CD4-positive, alpha-beta memory T cell (primary cell): Measurements from ENCODE around the gene NMRAL1. TPM values are rescaled to one million over a fixed set of nuclear protein-coding genes. Genes with fewer than 3 reads are reported as not detected.

Experiments used
- CTCF ChIA-PET: fragments of 350-600 bp; sonication (Branson Sonifier 250); formaldehyde crosslinking; loops from one replicate; lab custom pipeline; 2021; ENCODE audit warnings: inconsistent platforms; ENCODE audit not compliant: partially characterized antibody; lab: Charles Lee
- POLR2A ChIA-PET: fragments of 350-600 bp; sonication (Branson Sonifier 250); formaldehyde crosslinking; loops from one replicate; lab custom pipeline; 2021; ENCODE audit not compliant: partially characterized antibody; lab: Charles Lee
- DNase-seq, 5 donors: peaks; one replicate each; pipeline versions ENCODE4 v3.0.0 to v3.0.0-alpha.2; 2020 to 2022; ENCODE audit warnings: mixed read lengths in 1 of 5
- H3K27ac ChIP-seq: one replicate; pipeline ENCODE4 v1.7.0; 2013; ENCODE audit warnings: low read depth, low read length
- H3K27me3 ChIP-seq: 2 replicates; pipeline ENCODE4 v1.7.0; 2013; ENCODE audit warnings: mild to moderate bottlenecking, low read length, moderate library complexity; ENCODE audit not compliant: insufficient read depth
- H3K36me3 ChIP-seq: 2 replicates; pipeline ENCODE4 v1.7.0; 2013; ENCODE audit warnings: mild to moderate bottlenecking, low read length, moderate library complexity; ENCODE audit not compliant: insufficient read depth
- H3K4me1 ChIP-seq: 2 replicates; pipeline ENCODE4 v1.7.0; 2013; ENCODE audit warnings: mild to moderate bottlenecking, low read length, moderate library complexity; ENCODE audit not compliant: insufficient read depth
- H3K4me3 ChIP-seq, 2 donors: one replicate each; pipeline ENCODE4 v1.7.0; 2013; ENCODE audit warnings: low read length in 2 of 2, mild to moderate bottlenecking in 1 of 2
- H3K9me3 ChIP-seq, 2 donors: one replicate each; pipeline ENCODE4 v1.7.0; 2013; ENCODE audit warnings: low read length in 2 of 2, control low read depth in 1 of 2; ENCODE audit not compliant: control insufficient read depth in 1 of 2
- H3K27ac Mint-ChIP-seq, 7 donors: one replicate each; pipeline ENCODE4 v1.8.0; 2020 to 2021; ENCODE audit warnings: mixed read lengths in 7 of 7, mild to moderate bottlenecking in 6 of 7, inconsistent platforms in 3 of 7, moderate library complexity in 3 of 7
- H3K27me3 Mint-ChIP-seq, 2 donors: one replicate each; pipeline ENCODE4 v1.8.0; 2020 to 2021; ENCODE audit warnings: mixed read lengths in 2 of 2
- H3K36me3 Mint-ChIP-seq, 2 donors: one replicate each; pipeline ENCODE4 v1.8.0; 2020 to 2021; ENCODE audit warnings: mixed read lengths in 2 of 2, inconsistent platforms in 1 of 2, mild to moderate bottlenecking in 1 of 2
- H3K4me1 Mint-ChIP-seq, 4 donors: one replicate each; pipeline ENCODE4 v1.8.0; 2020 to 2021; ENCODE audit warnings: mixed read lengths in 4 of 4, mild to moderate bottlenecking in 1 of 4
- H3K4me3 Mint-ChIP-seq, 8 donors: one replicate each; pipeline ENCODE4 v1.8.0; 2020 to 2021; ENCODE audit warnings: mixed read lengths in 8 of 8, mild to moderate bottlenecking in 7 of 8, moderate library complexity in 6 of 8, inconsistent platforms in 3 of 8
- H3K9me3 Mint-ChIP-seq, 8 donors: one replicate each; pipeline ENCODE4 v1.8.0; 2020 to 2021; ENCODE audit warnings: mixed read lengths in 8 of 8, mild to moderate bottlenecking in 5 of 8, inconsistent platforms in 3 of 8, moderate library complexity in 1 of 8
- intact Hi-C: fragments of 100-400 bp; cut with micrococcal nuclease; formaldehyde crosslinking; loops from one replicate; pipeline ENCODE4 v1.15.1; 2023
- polyA plus RNA-seq, 2 donors: library from polyadenylated mRNA; unstranded; fragments of 300-500 nt; fragmentation: Illumina TruSeq; gene quantifications; one replicate each; pipeline ENCODE4 v1.2.3, GENCODE V29; 2021
- total RNA-seq, 2 experiments: library from RNA; stranded (reverse); gene quantifications; one replicate each; pipeline ENCODE4 v1.2.3, GENCODE V29; 2021

Gene NMRAL1
- total and polyA plus RNA-seq, 4 experiments from 2014 or later: 55.1 to 65.7 (median 61.7) TPM

GRCh38 chr16:4505356-4506147 is 31.1 kb upstream of the NMRAL1 start:
- H3K4me3 Mint-ChIP-seq: peak overlapping the region; percentile 63 to 94 (median 84)
- ChIA-PET POLR2A (interaction anchor here (0.6 to 11.8 kb wide), 33 partner anchors 9 to 234 kb away, joined by 3 to 247 read pairs (median 5); partner anchors contain the start of genes CDIP1, CORO7, DNAJA3 and HMOX2), CTCF (interaction anchor here (0.7 to 13.3 kb wide), 22 partner anchors 9 to 119 kb away, joined by 3 to 343 read pairs (median 6); partner anchors contain the start of genes C16orf96, CDIP1, CORO7 and HMOX2)
- H3K9me3 Mint-ChIP-seq: no peaks in the 10 kb centered on the region
- H3K4me3 ChIP-seq: peak overlapping the region; percentile 57 to 74
- H3K36me3 ChIP-seq: peaks cover 37% of the 10 kb centered on the region
- H3K27ac Mint-ChIP-seq: peak overlapping the region; percentile 96 to 100 (median 99)
- no peaks in the 10 kb centered on the region for H3K27me3 ChIP-seq
- H3K9me3 ChIP-seq: no peaks in the 10 kb centered on the region
- DNase-seq: peak; percentile 85 to 94 (median 90)
- peaks cover 76% of the 10 kb centered on the region for H3K4me1 ChIP-seq
- peaks cover 33 to 50% of the 10 kb centered on the region in 2 donors for H3K36me3 Mint-ChIP-seq
- H3K4me1 Mint-ChIP-seq: peaks cover 42 to 78% (median 63%) of the 10 kb centered on the region in 4 donors
- H3K27ac ChIP-seq: peak overlapping the region; percentile 77
- intact Hi-C loops: loop anchor here (1.0 to 2.0 kb wide), 8 partner anchors 17 to 451 kb away; partner anchors contain the start of genes CDIP1, HMOX2 and MGRN1
- H3K27me3 Mint-ChIP-seq: no peaks in the 10 kb centered on the region

GRCh38 chr16:4501071-4501478 is 26.6 kb upstream of the NMRAL1 start:
- DNase-seq: no peak
- Histone ChIP-seq H3K4me3 (no peak overlapping the region), H3K27ac (no peak overlapping the region), H3K27me3 (no peaks in the 10 kb centered on the region), H3K4me1 (peaks cover 89% of the 10 kb centered on the region), H3K9me3 (no peaks in the 10 kb centered on the region), H3K36me3 (peaks cover 12% of the 10 kb centered on the region)
- Mint-ChIP-seq H3K4me1 (peaks cover 63 to 94% (median 83%) of the 10 kb centered on the region in 4 donors), H3K9me3 (no peaks in the 10 kb centered on the region), H3K27ac (peak overlapping the region; percentile 90 to 97 (median 93)), H3K4me3 (peak overlapping the region in 4 of 8 donors; percentile 29 to 67 (median 50)), H3K27me3 (no peaks in the 10 kb centered on the region), H3K36me3 (peaks cover 18 to 37% of the 10 kb centered on the region in 2 donors)
- POLR2A ChIA-PET: interaction anchor here (0.8 to 11.8 kb wide), 9 partner anchors 9 to 116 kb away, joined by 3 to 247 read pairs (median 5); partner anchors contain the start of genes CORO7, HMOX2 and NMRAL1
- intact Hi-C loops: no loop called here
- CTCF ChIA-PET: interaction anchor here (1.0 to 13.3 kb wide), 5 partner anchors 16 to 116 kb away, joined by 3 to 343 read pairs (median 3); partner anchors contain the start of genes HMOX2 and NMRAL1

GRCh38 chr16:4500272-4500671 is 25.8 kb upstream of the NMRAL1 start:
- no peak for DNase-seq
- Mint-ChIP-seq H3K9me3 (no peaks in the 10 kb centered on the region), H3K36me3 (peaks cover 18 to 38% of the 10 kb centered on the region in 2 donors), H3K4me3 (peak overlapping the region in 1 of 8 donors; percentile 1), H3K27ac (peak overlapping the region in 6 of 7 donors; percentile 82 to 97 (median 92)), H3K4me1 (peaks cover 61 to 94% (median 82%) of the 10 kb centered on the region in 4 donors), H3K27me3 (no peaks in the 10 kb centered on the region)
- Histone ChIP-seq H3K4me1 (peaks cover 88% of the 10 kb centered on the region), H3K27me3 (no peaks in the 10 kb centered on the region), H3K4me3 (no peak overlapping the region), H3K9me3 (no peaks in the 10 kb centered on the region), H3K27ac (no peak overlapping the region), H3K36me3 (peaks cover 12% of the 10 kb centered on the region)
- intact Hi-C loops: no loop called here
- ChIA-PET CTCF (interaction anchor here (1.0 to 13.3 kb wide), 6 partner anchors 16 to 191 kb away, joined by 3 to 343 read pairs (median 3); partner anchors contain the start of genes HMOX2 and NMRAL1), POLR2A (interaction anchor here (1.4 to 11.8 kb wide), 5 partner anchors 12 to 116 kb away, joined by 4 to 247 read pairs (median 5); partner anchors contain the start of genes HMOX2 and NMRAL1)

- peak overlapping the region in 3 of 8 donors; percentile 8 to 58 (median 46) for H3K4me3 Mint-ChIP-seq
- H3K36me3 ChIP-seq: peaks cover 12% of the 10 kb centered on the region
- peaks cover 21 to 40% of the 10 kb centered on the region in 2 donors for H3K36me3 Mint-ChIP-seq
- peaks cover 88% of the 10 kb centered on the region for H3K4me1 ChIP-seq
- H3K27ac Mint-ChIP-seq: peak overlapping the region; percentile 80 to 97 (median 85)
- no peaks in the 10 kb centered on the region for H3K27me3 ChIP-seq
- CTCF ChIA-PET: interaction anchor here (1.1 to 13.3 kb wide), 3 partner anchors 8 to 190 kb away, joined by 3 to 343 read pairs (median 3); partner anchors contain the start of genes HMOX2 and NMRAL1
- intact Hi-C loops: no loop called here
- no peak overlapping the region for H3K4me3 ChIP-seq
- no peaks in the 10 kb centered on the region for H3K27me3 Mint-ChIP-seq
- POLR2A ChIA-PET: interaction anchor here (0.7 to 11.8 kb wide), 3 partner anchors 11 to 22 kb away, joined by 3 to 247 read pairs (median 49); partner anchors contain the start of genes HMOX2 and NMRAL1
- no peaks in the 10 kb centered on the region for H3K9me3 ChIP-seq
- H3K9me3 Mint-ChIP-seq: no peaks in the 10 kb centered on the region
- peaks cover 62 to 96% (median 83%) of the 10 kb centered on the region in 4 donors for H3K4me1 Mint-ChIP-seq
- H3K27ac ChIP-seq: no peak overlapping the region
- DNase-seq: no peak
Observed at GRCh38 chr16:4499196-4499555, 24.8 kb upstream of the NMRAL1 start.

- Mint-ChIP-seq H3K4me1 (peaks cover 60 to 96% (median 80%) of the 10 kb centered on the region in 4 donors), H3K27me3 (no peaks in the 10 kb centered on the region), H3K36me3 (peaks cover 19 to 40% of the 10 kb centered on the region in 2 donors), H3K9me3 (no peaks in the 10 kb centered on the region), H3K27ac (peak overlapping the region; percentile 80 to 97 (median 85)), H3K4me3 (peak overlapping the region in 3 of 8 donors; percentile 8 to 58 (median 46))
- Histone ChIP-seq H3K4me3 (no peak overlapping the region), H3K36me3 (peaks cover 12% of the 10 kb centered on the region), H3K27me3 (no peaks in the 10 kb centered on the region), H3K27ac (no peak overlapping the region), H3K4me1 (peaks cover 84% of the 10 kb centered on the region), H3K9me3 (no peaks in the 10 kb centered on the region)
- CTCF ChIA-PET: interaction anchor here (1.3 to 13.3 kb wide), 2 partner anchors 9 to 14 kb away, joined by 3 to 343 read pairs; partner anchors contain the start of genes HMOX2 and NMRAL1
- DNase-seq: no peak
- POLR2A ChIA-PET: interaction anchor here (5.0 to 11.8 kb wide), 2 partner anchors 11 to 22 kb away, joined by 49 to 247 read pairs; partner anchors contain the start of genes HMOX2 and NMRAL1
- intact Hi-C loops: no loop called here
Observed at GRCh38 chr16:4498546-4499195, 24.2 kb upstream of the NMRAL1 start.

- H3K27me3 Mint-ChIP-seq: no peaks in the 10 kb centered on the region
- Histone ChIP-seq H3K9me3 (no peaks in the 10 kb centered on the region), H3K27me3 (no peaks in the 10 kb centered on the region), H3K4me1 (peaks cover 84% of the 10 kb centered on the region), H3K36me3 (peaks cover 12% of the 10 kb centered on the region), H3K27ac (no peak overlapping the region), H3K4me3 (no peak overlapping the region)
- no peaks in the 10 kb centered on the region for H3K9me3 Mint-ChIP-seq
- ChIA-PET POLR2A (interaction anchor here (1.1 to 1.3 kb wide), 2 partner anchors 9 to 20 kb away, joined by 3 to 5 read pairs; partner anchors contain the start of gene HMOX2), CTCF (interaction anchor here (1.2 to 1.3 kb wide), 2 partner anchors 11 to 18 kb away, joined by 3 to 4 read pairs; no protein-coding TSS in a partner anchor)
- intact Hi-C loops: no loop called here
- peak overlapping the region in 5 of 7 donors; percentile 4 to 82 (median 13) for H3K27ac Mint-ChIP-seq
- no peak overlapping the region for H3K4me3 Mint-ChIP-seq
- DNase-seq: no peak
- peaks cover 56 to 86% (median 72%) of the 10 kb centered on the region in 4 donors for H3K4me1 Mint-ChIP-seq
- H3K36me3 Mint-ChIP-seq: peaks cover 15 to 49% of the 10 kb centered on the region in 2 donors
Observed at GRCh38 chr16:4496305-4496704, 21.9 kb upstream of the NMRAL1 start.
